ENCODE results near the gene GPR68.
"Not testable (repeated sequence)": the region's sequence is repeated elsewhere in the genome, so short reads cannot be mapped to it uniquely, and the experiment has no call there.

Gene GPR68

GRCh38 chr14:91190853-91191252, 53.7 kb downstream of the GPR68 start:
- no peak for DNase-seq (ENCODE audit: low spot score)

- no peak for DNase-seq (ENCODE audit: low spot score)
Observed at GRCh38 chr14:91187271-91187670, 57.2 kb downstream of the GPR68 start.

- DNase-seq (ENCODE audit: low spot score), result no peak
Observed at GRCh38 chr14:91186515-91187066, 57.9 kb downstream of the GPR68 start.

- no peak for DNase-seq (ENCODE audit: low spot score)
Observed at GRCh38 chr14:91185721-91186120, 58.8 kb downstream of the GPR68 start.

- DNase-seq (ENCODE audit: low spot score), result no peak
Observed at GRCh38 chr14:91184559-91184958, 59.9 kb downstream of the GPR68 start.

GRCh38 chr14:91182753-91183152, 61.8 kb downstream of the GPR68 start:
- DNase-seq (ENCODE audit: low spot score), result not testable (repeated sequence)
